WERI-Rb-1 (cell line): ENCODE results near the gene NCOA1.
"Not testable (repeated sequence)": the region's sequence is repeated elsewhere in the genome, so short reads cannot be mapped to it uniquely, and the experiment has no call there.

Source experiments
- DNase-seq: peaks from one replicate; pipeline ENCODE4 v3.0.0-alpha.2; 2020
- H3K27ac ChIP-seq: fragments of 250-450 bp; sonication (Bioruptor Pico); 2 replicates; pipeline ENCODE4 v1.5.1; 2020; ENCODE audit warnings: mild to moderate bottlenecking, moderate library complexity
- H3K27me3 ChIP-seq: fragments of 250-450 bp; sonication (Bioruptor Pico); 2 replicates; pipeline ENCODE4 v1.5.1; 2021; ENCODE audit warnings: mild to moderate bottlenecking, low read depth, moderate library complexity; ENCODE audit not compliant: insufficient read depth, severe bottlenecking
- H3K36me3 ChIP-seq: fragments of 250-450 bp; sonication (Bioruptor Pico); 2 replicates; pipeline ENCODE4 v1.5.1; 2020; ENCODE audit warnings: mild to moderate bottlenecking, moderate library complexity
- H3K4me3 ChIP-seq: 2 replicates; pipeline ENCODE4 v1.5.1; 2011; ENCODE audit warnings: low read depth, mild to moderate bottlenecking, control low read depth, low read length
- H3K9me3 ChIP-seq: fragments of 250-450 bp; sonication (Bioruptor Pico); 2 replicates; pipeline ENCODE4 v1.5.1; 2021; ENCODE audit warnings: mild to moderate bottlenecking, moderate library complexity; ENCODE audit not compliant: severe bottlenecking
- TF ChIP-seq, protein P1 (sequence below): IDR thresholded peaks from 2 replicates; pipeline ENCODE4 v1.5.1; 2011; ENCODE audit warnings: low read depth, mild to moderate bottlenecking, control low read depth, inconsistent platforms, low read length

The NCOA1 gene

DNA sequence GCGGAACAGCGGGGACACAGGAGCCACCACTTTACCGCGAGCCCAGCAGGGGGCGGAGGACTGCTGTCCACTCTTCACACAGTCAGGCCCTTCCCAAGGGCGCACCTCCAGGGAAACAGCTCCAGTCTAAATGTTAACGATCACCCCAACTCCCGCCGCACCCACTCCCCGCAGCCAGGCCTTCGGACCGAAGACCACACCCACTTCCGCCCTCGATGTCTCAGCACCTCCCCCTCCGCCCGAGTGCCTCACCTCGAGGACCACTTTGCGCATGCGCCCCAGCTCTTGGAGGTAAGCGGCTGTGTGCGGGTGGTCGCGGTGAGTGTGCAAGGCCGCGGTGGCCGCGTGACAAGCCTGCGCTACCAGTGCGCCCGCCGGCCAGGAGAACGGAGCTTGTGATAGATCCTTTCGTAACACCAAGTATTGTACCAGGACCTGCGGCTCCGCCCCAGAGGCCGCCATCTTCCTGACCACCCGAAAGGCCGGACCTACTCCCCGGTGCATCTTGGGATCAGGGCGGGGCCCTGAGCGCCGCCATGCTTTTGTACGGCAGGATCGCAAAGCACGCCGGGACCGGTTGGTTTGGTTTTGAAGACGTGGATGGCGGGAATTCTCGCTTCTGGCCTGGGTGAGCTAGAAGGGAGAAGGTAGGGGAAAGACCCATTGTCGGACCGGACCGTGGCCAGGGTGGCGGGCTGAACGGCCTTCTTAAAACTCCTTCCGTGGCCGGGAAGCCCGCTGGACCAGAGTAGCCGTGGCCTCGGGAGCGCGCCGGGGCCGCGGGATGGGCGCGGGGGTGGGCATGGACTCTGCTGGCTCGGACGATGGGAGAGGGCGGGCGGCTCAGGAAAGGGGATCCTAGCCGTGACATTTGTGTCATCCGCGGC lies 302.1 kb downstream of the NCOA1 start, which contains the start of the genes CENPO and PTRHD1:
CENPO (plus strand) TSS at position 552 of the 887 bp plus-strand sequence. CDS start 495 bp downstream, outside the sequence.
PTRHD1 (minus strand) TSS at position 518 of the 887 bp plus-strand sequence; CDS start at position 504, 14 bp downstream.
- TF ChIP-seq, protein P1, sequence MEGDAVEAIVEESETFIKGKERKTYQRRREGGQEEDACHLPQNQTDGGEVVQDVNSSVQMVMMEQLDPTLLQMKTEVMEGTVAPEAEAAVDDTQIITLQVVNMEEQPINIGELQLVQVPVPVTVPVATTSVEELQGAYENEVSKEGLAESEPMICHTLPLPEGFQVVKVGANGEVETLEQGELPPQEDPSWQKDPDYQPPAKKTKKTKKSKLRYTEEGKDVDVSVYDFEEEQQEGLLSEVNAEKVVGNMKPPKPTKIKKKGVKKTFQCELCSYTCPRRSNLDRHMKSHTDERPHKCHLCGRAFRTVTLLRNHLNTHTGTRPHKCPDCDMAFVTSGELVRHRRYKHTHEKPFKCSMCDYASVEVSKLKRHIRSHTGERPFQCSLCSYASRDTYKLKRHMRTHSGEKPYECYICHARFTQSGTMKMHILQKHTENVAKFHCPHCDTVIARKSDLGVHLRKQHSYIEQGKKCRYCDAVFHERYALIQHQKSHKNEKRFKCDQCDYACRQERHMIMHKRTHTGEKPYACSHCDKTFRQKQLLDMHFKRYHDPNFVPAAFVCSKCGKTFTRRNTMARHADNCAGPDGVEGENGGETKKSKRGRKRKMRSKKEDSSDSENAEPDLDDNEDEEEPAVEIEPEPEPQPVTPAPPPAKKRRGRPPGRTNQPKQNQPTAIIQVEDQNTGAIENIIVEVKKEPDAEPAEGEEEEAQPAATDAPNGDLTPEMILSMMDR: peak; percentile 86
- Histone ChIP-seq H3K36me3 (peaks cover 52% of the 10 kb centered on the region), H3K4me3 (peak within 1 kb of the TSS; percentile 79), H3K27ac (peak within 1 kb of the TSS; percentile 100), H3K9me3 (no peaks in the 10 kb centered on the region), H3K27me3 (no peaks in the 10 kb centered on the region)
- DNase-seq: peak; percentile 99

DNA sequence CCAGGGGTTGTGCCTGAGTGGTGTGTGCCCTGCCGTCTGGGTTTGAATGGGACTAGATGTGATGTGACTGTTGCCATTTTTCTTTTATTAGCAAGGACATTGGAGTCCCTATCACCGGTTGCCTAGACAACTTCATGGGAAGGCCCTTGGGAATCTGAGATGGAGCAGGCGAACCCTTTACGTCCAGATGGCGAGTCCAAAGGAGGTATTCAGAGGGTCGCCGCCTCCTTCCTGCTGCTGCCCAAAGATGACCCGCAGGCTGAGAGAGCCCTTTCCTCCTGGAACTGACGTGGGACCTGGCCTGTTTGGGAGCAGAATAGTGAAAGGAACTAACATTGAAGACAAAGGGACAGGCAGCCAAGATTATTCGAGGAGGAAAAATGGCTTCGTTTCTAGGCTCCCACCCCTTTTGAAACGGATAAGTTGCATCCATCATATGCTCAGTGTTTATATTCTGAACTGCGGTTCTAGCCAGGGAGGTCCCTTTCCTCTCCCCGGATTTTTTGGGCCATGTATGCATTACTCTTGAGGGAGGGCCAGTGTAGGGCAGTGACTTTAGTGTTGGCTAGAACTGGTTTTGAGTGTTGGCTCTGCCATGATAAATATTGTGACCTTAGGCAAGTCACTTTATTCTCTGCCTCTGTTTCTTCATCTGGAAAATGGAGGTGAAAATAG lies 302.8 kb downstream of the NCOA1 start:
- DNase-seq: peak; percentile 58
- H3K9me3 ChIP-seq: no peaks in the 10 kb centered on the region
- H3K36me3 ChIP-seq: peaks cover 55% of the 10 kb centered on the region
- no peaks in the 10 kb centered on the region for H3K27me3 ChIP-seq
- TF ChIP-seq, protein P1: no peak
- peak overlapping the region; percentile 100 for H3K27ac ChIP-seq
- H3K4me3 ChIP-seq: peak overlapping the region; percentile 79

DNA sequence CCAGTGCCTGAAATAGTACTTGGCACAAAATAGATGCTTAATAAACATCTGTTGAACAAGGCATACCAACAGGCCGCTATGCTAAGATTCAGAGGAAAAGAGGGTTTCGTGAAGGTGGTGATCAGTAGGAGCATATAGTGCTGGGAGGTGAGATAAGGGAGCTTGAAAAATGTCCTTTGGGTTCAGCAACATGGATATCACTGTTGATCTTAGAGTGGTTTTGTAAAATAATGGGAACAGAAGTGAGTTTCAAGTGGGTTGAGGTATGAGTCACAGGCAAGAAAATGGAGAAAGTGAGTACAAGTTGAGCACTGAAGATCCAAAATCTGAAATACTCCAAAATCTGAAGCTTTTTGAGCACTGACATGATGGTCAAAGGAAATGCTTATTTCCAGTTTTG lies 306.6 kb downstream of the NCOA1 start:
- TF ChIP-seq, protein P1: no peak
- no peak overlapping the region for H3K27ac ChIP-seq
- no peaks in the 10 kb centered on the region for H3K9me3 ChIP-seq
- H3K36me3 ChIP-seq: peaks cover 80% of the 10 kb centered on the region
- no peaks in the 10 kb centered on the region for H3K27me3 ChIP-seq
- DNase-seq: no peak
- no peak overlapping the region for H3K4me3 ChIP-seq

DNA sequence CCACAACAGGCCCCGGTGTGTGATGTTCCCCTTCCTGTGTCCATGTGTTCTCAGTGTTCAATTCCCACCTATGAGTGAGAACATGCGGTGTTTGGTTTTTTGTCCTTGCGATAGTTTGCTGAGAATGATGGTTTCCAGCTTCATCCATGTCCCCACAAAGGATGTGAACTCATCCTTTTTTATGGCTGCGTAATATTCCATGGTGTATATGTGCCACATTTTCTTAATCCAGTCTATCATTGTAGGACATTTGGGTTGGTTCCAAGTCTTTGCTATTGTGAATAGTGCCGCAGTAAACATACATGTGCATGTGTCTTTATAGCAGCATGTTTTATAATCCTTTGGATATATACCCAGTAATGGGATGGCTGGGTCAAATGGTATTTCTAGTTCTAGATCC lies 309.4 kb downstream of the NCOA1 start:
- not testable (repeated sequence) for H3K27me3 ChIP-seq, H3K4me3 ChIP-seq, H3K9me3 ChIP-seq, DNase-seq, H3K27ac ChIP-seq
- H3K36me3 ChIP-seq: peaks cover 66% of the 10 kb centered on the region

DNA sequence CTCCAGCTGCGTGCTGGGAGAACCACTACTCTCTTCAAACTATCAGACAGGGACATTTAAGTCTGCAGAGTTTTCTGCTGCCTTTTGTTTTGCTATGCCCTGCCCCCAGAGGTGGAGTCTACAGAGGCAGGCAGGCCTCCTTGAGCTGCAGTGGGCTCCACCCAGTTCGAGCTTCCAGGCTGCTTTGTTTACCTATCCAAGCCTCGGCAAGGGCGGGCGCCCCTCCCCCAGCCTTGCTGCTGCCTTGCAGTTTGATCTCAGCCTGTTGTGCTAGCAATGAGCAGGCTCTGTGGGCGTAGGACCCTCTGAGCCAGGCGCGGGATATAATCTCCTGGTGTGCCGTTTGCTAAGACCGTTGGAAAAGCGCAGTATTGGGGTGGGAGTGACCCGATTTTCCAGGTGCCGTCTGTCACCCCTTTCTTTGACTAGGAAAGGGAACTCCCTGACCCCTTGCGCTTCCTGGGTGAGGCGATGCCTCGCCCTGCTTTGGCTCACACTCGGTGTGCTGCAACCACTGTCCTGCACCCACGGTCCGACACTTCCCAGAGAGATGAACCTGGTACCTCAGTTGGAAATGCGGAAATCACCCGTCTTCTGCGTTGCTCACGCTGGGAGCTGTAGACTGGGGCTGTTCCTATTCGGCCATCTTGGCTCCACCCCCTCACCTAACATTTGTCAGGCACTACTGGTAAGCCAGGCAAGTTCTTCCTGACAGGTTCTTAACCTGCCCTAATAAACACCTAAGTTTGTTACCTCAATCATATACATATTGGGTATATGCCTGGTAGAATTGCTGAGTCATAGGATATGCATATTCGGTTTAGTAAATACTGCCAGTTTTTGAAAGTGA lies 315.0 kb downstream of the NCOA1 start:
- not testable (repeated sequence) for DNase-seq, H3K4me3 ChIP-seq, H3K9me3 ChIP-seq, H3K27me3 ChIP-seq, H3K27ac ChIP-seq
- peaks cover 46% of the 10 kb centered on the region for H3K36me3 ChIP-seq

DNA sequence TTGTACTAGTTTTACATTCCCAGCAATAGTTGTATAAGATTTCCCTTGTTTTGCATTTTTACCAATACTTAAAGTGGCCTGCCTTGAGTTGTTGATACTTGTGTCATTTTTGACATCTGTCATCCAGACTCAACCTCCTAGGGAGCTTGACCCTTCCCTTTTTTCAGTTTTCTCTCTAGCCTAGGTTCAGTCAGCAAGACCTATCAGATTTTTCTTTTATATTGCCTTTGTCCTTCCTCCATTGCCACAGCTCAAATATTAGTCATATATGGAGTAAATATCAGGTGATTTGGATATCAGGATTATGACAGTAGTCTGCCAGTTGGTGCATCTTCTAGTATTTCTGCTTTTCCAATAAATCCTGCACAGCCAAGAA lies 315.6 kb downstream of the NCOA1 start:
- Histone ChIP-seq H3K27ac (no peak overlapping the region), H3K27me3 (no peaks in the 10 kb centered on the region), H3K36me3 (peaks cover 40% of the 10 kb centered on the region), H3K4me3 (no peak overlapping the region), H3K9me3 (peaks cover 6% of the 10 kb centered on the region)
- no peak for DNase-seq
- TF ChIP-seq, protein P1: no peak
